H9 (cell line): ENCODE data around the gene TRPM4. TPM values are rescaled to one million over a fixed set of nuclear protein-coding genes. Genes with fewer than 3 reads are reported as not detected.
A peak's percentile ranks its signal among the peaks of the same experiment; 100 is the strongest.

ENCODE experiments used
- DNase-seq: peaks from one replicate; pipeline ENCODE4 v3.0.0-alpha.2; 2017
- H2AFZ ChIP-seq: one replicate; pipeline ENCODE4 v1.6.1; 2013; ENCODE audit warnings: mild to moderate bottlenecking, low read length, control low read depth, moderate library complexity
- H2AK5ac ChIP-seq: 2 replicates; pipeline ENCODE4 v1.6.1; 2013; ENCODE audit warnings: low read length, control low read depth, mixed read lengths; ENCODE audit not compliant: insufficient read length
- H2BK120ac ChIP-seq: one replicate; pipeline ENCODE4 v1.6.1; 2013; ENCODE audit warnings: low read depth, mild to moderate bottlenecking, low read length, control low read depth, inconsistent platforms; ENCODE audit not compliant: poor library complexity, severe bottlenecking
- H2BK12ac ChIP-seq: 2 replicates; pipeline ENCODE4 v1.6.1; 2013; ENCODE audit warnings: low read length, control low read depth, mixed read lengths, low read depth; ENCODE audit not compliant: insufficient read length
- H2BK15ac ChIP-seq: 2 replicates; pipeline ENCODE4 v1.6.1; 2013; ENCODE audit warnings: low read depth, low read length, control low read depth
- H2BK20ac ChIP-seq: one replicate; pipeline ENCODE4 v1.6.1; 2013; ENCODE audit warnings: low read depth, mild to moderate bottlenecking, low read length, control low read depth, inconsistent platforms; ENCODE audit not compliant: poor library complexity, severe bottlenecking
- H2BK5ac ChIP-seq: 2 replicates; pipeline ENCODE4 v1.6.1; 2013; ENCODE audit warnings: low read length, control low read depth, mixed read lengths; ENCODE audit not compliant: insufficient read length
- H3K14ac ChIP-seq: 2 replicates; pipeline ENCODE4 v1.6.1; 2013; ENCODE audit warnings: low read length, control low read depth; ENCODE audit not compliant: insufficient read depth
- H3K18ac ChIP-seq: 2 replicates; pipeline ENCODE4 v1.6.1; 2013; ENCODE audit warnings: low read depth, mild to moderate bottlenecking, mixed read lengths, low read length, control low read depth; ENCODE audit not compliant: insufficient read length
- H3K23ac ChIP-seq: 2 replicates; pipeline ENCODE4 v1.6.1; 2013; ENCODE audit warnings: low read length, control low read depth, mixed read lengths, low read depth; ENCODE audit not compliant: insufficient read length
- H3K23me2 ChIP-seq: 2 replicates; pipeline ENCODE4 v1.6.1; 2013; ENCODE audit warnings: low read depth, mild to moderate bottlenecking, mixed read lengths, low read length, control low read depth; ENCODE audit not compliant: insufficient read length, poor library complexity, severe bottlenecking
- H3K27ac ChIP-seq: 2 replicates; pipeline ENCODE4 v1.5.1; 2013; ENCODE audit warnings: low read length, control low read depth, mixed read lengths, low read depth; ENCODE audit not compliant: insufficient read length
- H3K27me3 ChIP-seq: 2 replicates; pipeline ENCODE4 v1.6.1; 2013; ENCODE audit warnings: low read length, control low read depth, inconsistent platforms; ENCODE audit not compliant: insufficient read depth
- H3K4ac ChIP-seq: 2 replicates; pipeline ENCODE4 v1.6.1; 2013; ENCODE audit warnings: low read depth, mild to moderate bottlenecking, control low read depth, inconsistent platforms, low read length, moderate library complexity
- H3K4me1 ChIP-seq: 2 replicates; pipeline ENCODE4 v1.6.1; 2013; ENCODE audit warnings: low read length, control low read depth, inconsistent platforms; ENCODE audit not compliant: insufficient read depth
- H3K4me2 ChIP-seq: 2 replicates; pipeline ENCODE4 v1.6.1; 2013; ENCODE audit warnings: low read length, control low read depth, mixed read lengths; ENCODE audit not compliant: insufficient read length, insufficient read depth
- H3K56ac ChIP-seq: 2 replicates; pipeline ENCODE4 v1.6.1; 2013; ENCODE audit warnings: low read depth, mild to moderate bottlenecking, mixed read lengths, low read length, control low read depth; ENCODE audit not compliant: insufficient read length
- H3K79me1 ChIP-seq: 2 replicates; pipeline ENCODE4 v1.6.1; 2013; ENCODE audit warnings: low read depth, mild to moderate bottlenecking, moderate library complexity, low read length, control low read depth, inconsistent platforms; ENCODE audit not compliant: insufficient read depth, poor library complexity, severe bottlenecking
- H3K79me2 ChIP-seq: 2 replicates; pipeline ENCODE4 v1.6.1; 2013; ENCODE audit warnings: low read length, control low read depth, inconsistent platforms; ENCODE audit not compliant: insufficient read depth
- H3K9ac ChIP-seq: 2 replicates; pipeline ENCODE4 v1.6.1; 2013; ENCODE audit warnings: low read length, control low read depth, mixed read lengths; ENCODE audit not compliant: insufficient read length; ENCODE audit errors: extremely low read depth
- H3K9me3 ChIP-seq: one replicate; pipeline ENCODE4 v1.6.1; 2013; ENCODE audit warnings: low read depth, low read length, inconsistent platforms; ENCODE audit not compliant: control insufficient read depth
- H3T11ph ChIP-seq: one replicate; pipeline ENCODE4 v1.6.1; 2013; ENCODE audit warnings: mild to moderate bottlenecking, low read length, control low read depth, inconsistent platforms
- H4K20me1 ChIP-seq: one replicate; pipeline ENCODE4 v1.6.1; 2013; ENCODE audit not compliant: control insufficient read depth, insufficient read length, insufficient read depth
- H4K5ac ChIP-seq: 2 replicates; pipeline ENCODE4 v1.6.1; 2013; ENCODE audit warnings: low read depth, mild to moderate bottlenecking, mixed read lengths, low read length, control low read depth; ENCODE audit not compliant: insufficient read length
- H4K8ac ChIP-seq: replicated peaks from 2 replicates; pipeline ENCODE4 v1.6.1; 2013; ENCODE audit warnings: low read length, control low read depth, mixed read lengths, low read depth; ENCODE audit not compliant: insufficient read length
- H4K91ac ChIP-seq: 2 replicates; pipeline ENCODE4 v1.6.1; 2013; ENCODE audit warnings: low read depth, mild to moderate bottlenecking, moderate library complexity, mixed read lengths, low read length, control low read depth; ENCODE audit not compliant: insufficient read length
- H3K27ac Mint-ChIP-seq, 3 experiments: 2 replicates in 2 of 3; 3 replicates in 1 of 3; pipeline ENCODE4 v1.8.0; 2020 to 2021; ENCODE audit warnings: mixed read lengths in 3 of 3, mild to moderate bottlenecking in 1 of 3, moderate library complexity in 1 of 3
- H3K27me3 Mint-ChIP-seq: 2 replicates; pipeline ENCODE4 v1.8.0; 2021; ENCODE audit warnings: low read depth, mild to moderate bottlenecking, moderate library complexity, mixed read lengths
- H3K36me3 Mint-ChIP-seq, 3 experiments: 2 replicates in 2 of 3; 3 replicates in 1 of 3; pipeline ENCODE4 v1.8.0; 2020 to 2021; ENCODE audit warnings: low read depth in 3 of 3, mixed read lengths in 3 of 3; ENCODE audit not compliant: insufficient read depth in 1 of 3
- H3K4me1 Mint-ChIP-seq, 2 experiments: 2 replicates each; pipeline ENCODE4 v1.8.0; 2020; ENCODE audit warnings: mixed read lengths in 2 of 2
- H3K4me3 Mint-ChIP-seq, 2 experiments: 2 replicates in 1 of 2; 3 replicates in 1 of 2; pipeline ENCODE4 v1.8.0; 2020 to 2021; ENCODE audit warnings: mild to moderate bottlenecking in 2 of 2, mixed read lengths in 2 of 2, moderate library complexity in 1 of 2
- H3K9me3 Mint-ChIP-seq, 2 experiments: 2 replicates in 1 of 2; 3 replicates in 1 of 2; pipeline ENCODE4 v1.8.0; 2020; ENCODE audit warnings: mild to moderate bottlenecking in 2 of 2, mixed read lengths in 2 of 2, moderate library complexity in 1 of 2
- CTCF ChIP-seq: fragments of 200-600 bp; sonication (generic); conservative IDR thresholded peaks from 3 replicates; pipeline ENCODE4 v1.8.0; 2021; ENCODE audit warnings: antibody characterized with exemption, mild to moderate bottlenecking
- WGBS: extraction: QIAGEN DNeasy Blood & Tissue Kit; methylation state at CpG from one replicate; pipeline ENCODE4 v1.1.7; 2013; ENCODE audit warnings: missing lambda C conversion rate, low lambda C conversion rate, mixed read lengths; ENCODE audit not compliant: insufficient read length; ENCODE audit errors: extremely low coverage; 5-methylcytosine and 5-hydroxymethylcytosine counted together
- total RNA-seq: library from RNA; stranded (reverse); gene quantifications from 2 replicates; pipeline ENCODE4 v1.2.1, GENCODE V29; 2021

The TRPM4 gene
- total RNA-seq, 1 experiment from 2014 or later = 6.9 TPM

DNA sequence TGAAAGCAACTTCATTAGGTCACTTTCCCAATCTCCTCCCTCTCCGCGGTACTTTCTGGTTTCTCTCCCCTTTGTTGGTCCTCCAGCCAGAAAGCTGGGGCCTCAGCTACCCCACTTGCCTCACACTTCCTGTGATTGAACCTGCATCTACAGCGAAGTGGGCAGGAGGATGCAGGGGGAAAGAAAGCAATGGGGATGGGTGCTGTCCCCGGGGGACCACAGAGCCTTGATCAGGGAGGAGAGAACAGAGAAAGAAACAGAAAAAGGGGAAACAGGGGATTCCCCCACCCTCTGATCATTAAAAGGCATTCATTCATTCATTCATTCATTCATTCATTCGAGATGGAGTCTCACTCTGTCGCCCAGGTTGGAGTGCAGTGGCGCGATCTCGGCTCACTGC, 74.2 kb downstream of the TRPM4 start:
- no peak overlapping the region for H3K4ac ChIP-seq
- no peaks in the 10 kb centered on the region for H3K9me3 Mint-ChIP-seq
- no peak overlapping the region for H3K27ac ChIP-seq
- no peaks in the 10 kb centered on the region for H3K27me3 ChIP-seq
- peak overlapping the region in 1 of 3 experiments; percentile 15; a peak in 2 of 7 replicates for H3K27ac Mint-ChIP-seq
- no peak overlapping the region for H3K23ac ChIP-seq
- no CpG with 5 or more reads among the region's 9 CpGs for WGBS
- H2BK15ac ChIP-seq = no peak overlapping the region
- no peak overlapping the region for H4K8ac ChIP-seq
- no peaks in the 10 kb centered on the region for H3K9me3 ChIP-seq
- no peak overlapping the region for H3K14ac ChIP-seq
- H3T11ph ChIP-seq = no peak overlapping the region
- H3K4me3 Mint-ChIP-seq = no peak overlapping the region
- H3K4me1 Mint-ChIP-seq = peaks cover 3 to 4% of the 10 kb centered on the region in 2 experiments; a peak in 2 of 4 replicates
- no peak overlapping the region for H3K56ac ChIP-seq
- no peak overlapping the region for H2AFZ ChIP-seq
- no peak overlapping the region for H3K18ac ChIP-seq
- H3K36me3 Mint-ChIP-seq = no peaks in the 10 kb centered on the region
- H3K27me3 Mint-ChIP-seq = peaks cover 8% of the 10 kb centered on the region
- no peaks in the 10 kb centered on the region for H3K79me2 ChIP-seq
- no peaks in the 10 kb centered on the region for H3K79me1 ChIP-seq
- H4K5ac ChIP-seq = no peak overlapping the region
- no peak overlapping the region for H4K91ac ChIP-seq
- no peak overlapping the region for H2BK120ac ChIP-seq
- no peak overlapping the region for H2BK12ac ChIP-seq
- no peak for DNase-seq
- H3K9ac ChIP-seq = no peak overlapping the region
- no peak overlapping the region for H3K4me2 ChIP-seq
- no peak for TF ChIP-seq CTCF
- H3K4me1 ChIP-seq = no peaks in the 10 kb centered on the region
- H4K20me1 ChIP-seq = no peaks in the 10 kb centered on the region
- H3K23me2 ChIP-seq = no peaks in the 10 kb centered on the region
- H2AK5ac ChIP-seq = no peak overlapping the region
- H2BK20ac ChIP-seq = no peak overlapping the region
- H2BK5ac ChIP-seq = no peak overlapping the region
